HG03469 (cell line): ENCODE data around the gene IFITM1.
"Not testable (repeated sequence)": the region's sequence is repeated elsewhere in the genome, so short reads cannot be mapped to it uniquely, and the experiment has no call there.

ENCODE experiments used
- ATAC-seq: cut with Tn5 transposase; IDR thresholded peaks from one replicate; pipeline ENCODE4 v1.9.1; 2021; ENCODE audit warnings: mild to moderate bottlenecking, moderate library complexity, moderate number of reproducible peaks; ENCODE audit not compliant: unreplicated experiment

The IFITM1 gene

GRCh38 chr11:362642-363442 lies 49.0 kb downstream of the IFITM1 start:
- no peak for ATAC-seq

GRCh38 chr11:363443-363805 lies 49.6 kb downstream of the IFITM1 start:
- not testable (repeated sequence) for ATAC-seq

GRCh38 chr11:363948-364761 lies 50.3 kb downstream of the IFITM1 start:
- ATAC-seq, result no peak
